ENCODE results near the gene BMP10. TPM values are rescaled to one million over a fixed set of nuclear protein-coding genes. Genes with fewer than 3 reads are reported as not detected.

Gene BMP10
- total and polyA plus RNA-seq, 10 of the 15 experiments (the other 5 are each of a cell fraction or from before 2014, with no cell fraction given) = 0.04 TPM; not detected in 9

DNA sequence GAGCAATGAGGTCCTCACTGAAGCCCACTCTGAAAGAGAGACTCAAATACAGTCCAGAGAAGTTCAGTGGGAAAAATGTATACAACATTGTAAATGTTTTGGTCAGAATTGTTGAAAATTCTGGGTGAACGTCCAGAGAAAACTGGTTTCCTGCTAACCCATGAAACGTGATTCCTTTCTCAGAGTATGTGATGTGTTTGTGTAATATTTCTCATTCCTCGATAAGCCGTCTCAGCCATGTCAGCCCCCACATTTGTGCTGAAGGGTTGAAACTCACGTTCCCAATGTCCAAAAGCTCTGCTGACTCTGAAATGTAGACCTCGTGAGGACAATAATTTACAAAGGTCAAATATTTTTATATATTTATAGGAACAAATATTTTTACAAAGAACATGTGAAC, 51.6 kb downstream of the BMP10 start:
- Histone ChIP-seq H3K9ac (ENCODE audit: control insufficient read depth, insufficient read depth, low read length) (no peak overlapping the region), H3K27me3 (replicated peaks in 1 of 2; ENCODE audit: control insufficient read depth in 2 of 2, insufficient read depth in 2 of 2, low read length in 1 of 2) (no peaks in the 10 kb centered on the region; a peak in 1 of 4 replicates), H3K79me2 (ENCODE audit: control insufficient read depth, insufficient read depth, low read length) (no peaks in the 10 kb centered on the region), H3K9me3 (replicated peaks; ENCODE audit: control insufficient read depth, insufficient read depth, low read length) (no peaks in the 10 kb centered on the region; the same call in 2 of the 3 replicates), H3K4me1 (ENCODE audit: control insufficient read depth, insufficient read depth, low read length) (no peaks in the 10 kb centered on the region), H3K36me3 (ENCODE audit: control insufficient read depth in 2 of 2, insufficient read depth in 2 of 2, low read length in 1 of 2) (no peaks in the 10 kb centered on the region), H3K4me2 (ENCODE audit: control insufficient read depth, insufficient read depth) (no peak overlapping the region), H4K20me1 (ENCODE audit: control insufficient read depth, insufficient read depth) (no peaks in the 10 kb centered on the region), H3K27ac (ENCODE audit: control insufficient read depth, insufficient read depth) (no peak overlapping the region), H3K4me3 (no peak overlapping the region), H2AFZ (ENCODE audit: control insufficient read depth, low read depth, low read length) (no peak overlapping the region)
- ChIA-PET RAD21 (ENCODE audit: unreplicated experiment) (no interaction called here), POLR2A (no interaction called here), SMC1A (ENCODE audit: uncharacterized antibody, unreplicated experiment) (no interaction called here), CTCF (interaction anchor here (1.0 to 1.1 kb wide), 2 partner anchors 17 to 19 kb away, joined by 3 to 4 read pairs; no protein-coding TSS in a partner anchor)
- ATAC-seq = no peak
- 59% methylated on average over 6 of the region's 6 CpGs for WGBS (ENCODE audit: insufficient coverage, insufficient replicate concordance, low lambda C conversion rate, missing lambda C conversion rate)
- BruUV-seq (replicated peaks) = no TSS peak
- in situ Hi-C loops (cut with MboI) (no loop called here), intact Hi-C loops (cut with micrococcal nuclease; ENCODE audit: unreplicated experiment) (no loop called here)
- no peak for FAIRE-seq
- no peak for DNase-seq (ENCODE audit: low read depth, low spot score)
- TF ChIP-seq EGR1 (IDR thresholded peaks at IDR 0.05; ENCODE audit: borderline replicate concordance in 1 of 2, low read depth in 2 of 2, low read length in 2 of 2) = no peak
- TF ChIP-seq IRF4 (IDR thresholded peaks at IDR 0.05; ENCODE audit: low read depth, low read length) = no peak
- TF ChIP-seq TARDBP (IDR thresholded peaks at IDR 0.05; ENCODE audit: borderline replicate concordance) = no peak
- TF ChIP-seq, protein P1, sequence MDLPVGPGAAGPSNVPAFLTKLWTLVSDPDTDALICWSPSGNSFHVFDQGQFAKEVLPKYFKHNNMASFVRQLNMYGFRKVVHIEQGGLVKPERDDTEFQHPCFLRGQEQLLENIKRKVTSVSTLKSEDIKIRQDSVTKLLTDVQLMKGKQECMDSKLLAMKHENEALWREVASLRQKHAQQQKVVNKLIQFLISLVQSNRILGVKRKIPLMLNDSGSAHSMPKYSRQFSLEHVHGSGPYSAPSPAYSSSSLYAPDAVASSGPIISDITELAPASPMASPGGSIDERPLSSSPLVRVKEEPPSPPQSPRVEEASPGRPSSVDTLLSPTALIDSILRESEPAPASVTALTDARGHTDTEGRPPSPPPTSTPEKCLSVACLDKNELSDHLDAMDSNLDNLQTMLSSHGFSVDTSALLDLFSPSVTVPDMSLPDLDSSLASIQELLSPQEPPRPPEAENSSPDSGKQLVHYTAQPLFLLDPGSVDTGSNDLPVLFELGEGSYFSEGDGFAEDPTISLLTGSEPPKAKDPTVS (IDR thresholded peaks at IDR 0.05; ENCODE audit: low read depth, low read length) = no peak
- no peak for TF ChIP-seq ZBED1 (IDR thresholded peaks at IDR 0.05; ENCODE audit: borderline replicate concordance)

- RAD21 ChIA-PET (ENCODE audit: unreplicated experiment) = no interaction called here
- Histone ChIP-seq H3K9ac (ENCODE audit: control insufficient read depth, insufficient read depth, low read length) (no peak overlapping the region), H3K4me1 (ENCODE audit: control insufficient read depth, insufficient read depth, low read length) (no peaks in the 10 kb centered on the region), H3K9me3 (replicated peaks; ENCODE audit: control insufficient read depth, insufficient read depth, low read length) (no peaks in the 10 kb centered on the region; the same call in 2 of the 3 replicates), H2AFZ (ENCODE audit: control insufficient read depth, low read depth, low read length) (no peak overlapping the region), H3K79me2 (ENCODE audit: control insufficient read depth, insufficient read depth, low read length) (no peaks in the 10 kb centered on the region), H3K27me3 (replicated peaks in 1 of 2; ENCODE audit: control insufficient read depth in 2 of 2, insufficient read depth in 2 of 2, low read length in 1 of 2) (no peaks in the 10 kb centered on the region; a peak in 2 of 4 replicates), H3K4me2 (ENCODE audit: control insufficient read depth, insufficient read depth) (no peak overlapping the region), H3K27ac (ENCODE audit: control insufficient read depth, insufficient read depth) (no peak overlapping the region), H3K4me3 (no peak overlapping the region), H4K20me1 (ENCODE audit: control insufficient read depth, insufficient read depth) (no peaks in the 10 kb centered on the region), H3K36me3 (ENCODE audit: control insufficient read depth in 2 of 2, insufficient read depth in 2 of 2, low read length in 1 of 2) (no peaks in the 10 kb centered on the region)
- POLR2A ChIA-PET = no interaction called here
- intact Hi-C loops (cut with micrococcal nuclease; ENCODE audit: unreplicated experiment) = no loop called here
- ATAC-seq (no peak), FAIRE-seq (no peak), DNase-seq (ENCODE audit: low read depth, low spot score) (no peak)
- BruUV-seq (replicated peaks) = no TSS peak
- in situ Hi-C loops (cut with MboI) = no loop called here
- CTCF ChIA-PET = interaction anchor here (1.0 kb wide), 1 partner anchor 21 kb away, joined by 3 read pairs; no protein-coding TSS in a partner anchor
- SMC1A ChIA-PET (ENCODE audit: uncharacterized antibody, unreplicated experiment) = no interaction called here
- TF ChIP-seq, protein P2, sequence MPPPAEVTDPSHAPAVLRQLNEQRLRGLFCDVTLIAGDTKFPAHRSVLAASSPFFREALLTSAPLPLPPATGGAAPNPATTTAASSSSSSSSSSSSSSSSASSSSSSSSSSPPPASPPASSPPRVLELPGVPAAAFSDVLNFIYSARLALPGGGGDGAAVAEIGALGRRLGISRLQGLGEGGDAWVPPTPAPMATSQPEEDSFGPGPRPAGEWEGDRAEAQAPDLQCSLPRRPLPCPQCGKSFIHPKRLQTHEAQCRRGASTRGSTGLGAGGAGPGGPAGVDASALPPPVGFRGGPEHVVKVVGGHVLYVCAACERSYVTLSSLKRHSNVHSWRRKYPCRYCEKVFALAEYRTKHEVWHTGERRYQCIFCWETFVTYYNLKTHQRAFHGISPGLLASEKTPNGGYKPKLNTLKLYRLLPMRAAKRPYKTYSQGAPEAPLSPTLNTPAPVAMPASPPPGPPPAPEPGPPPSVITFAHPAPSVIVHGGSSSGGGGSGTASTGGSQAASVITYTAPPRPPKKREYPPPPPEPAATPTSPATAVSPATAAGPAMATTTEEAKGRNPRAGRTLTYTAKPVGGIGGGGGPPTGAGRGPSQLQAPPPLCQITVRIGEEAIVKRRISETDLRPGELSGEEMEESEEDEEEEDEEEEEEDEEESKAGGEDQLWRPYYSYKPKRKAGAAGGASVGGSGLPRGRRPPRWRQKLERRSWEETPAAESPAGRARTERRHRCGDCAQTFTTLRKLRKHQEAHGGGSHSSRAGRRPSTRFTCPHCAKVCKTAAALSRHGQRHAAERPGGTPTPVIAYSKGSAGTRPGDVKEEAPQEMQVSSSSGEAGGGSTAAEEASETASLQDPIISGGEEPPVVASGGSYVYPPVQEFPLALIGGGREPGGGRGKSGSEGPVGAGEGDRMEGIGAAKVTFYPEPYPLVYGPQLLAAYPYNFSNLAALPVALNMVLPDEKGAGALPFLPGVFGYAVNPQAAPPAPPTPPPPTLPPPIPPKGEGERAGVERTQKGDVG (CRISPR knock-in tag; IDR thresholded peaks at IDR 0.05) = no peak
- TF ChIP-seq RCOR1 (conservative IDR thresholded peaks at IDR 0.05; ENCODE audit: low read depth, low read length) (no peak), DPF2 (IDR thresholded peaks at IDR 0.05) (no peak), ESRRA (IDR thresholded peaks at IDR 0.05; ENCODE audit: low read length) (no peak), PAX8 (IDR thresholded peaks at IDR 0.05) (no peak), CHD1 (IDR thresholded peaks at IDR 0.05; ENCODE audit: low read depth, low read length) (no peak), HDAC6 (IDR thresholded peaks at IDR 0.05; ENCODE audit: unreplicated experiment) (no peak), NKRF (conservative IDR thresholded peaks at IDR 0.05) (no peak)
Observed at GRCh38 chr2:68817306-68817705, 53.9 kb downstream of the BMP10 start.

All from GM12878 (cell line).